GM18517 (cell line): ENCODE data around the gene SNCAIP.
A peak's percentile ranks its signal among the peaks of the same experiment; 100 is the strongest.

Experiments used
- ATAC-seq: cut with Tn5 transposase; IDR thresholded peaks from one replicate; pipeline ENCODE4 v1.9.1; 2021; ENCODE audit warnings: mild to moderate bottlenecking, moderate library complexity; ENCODE audit not compliant: unreplicated experiment

SNCAIP gene

GRCh38 chr5:122392224-122392623 lies 80.2 kb downstream of the SNCAIP start:
- ATAC-seq = no peak

GRCh38 chr5:122392824-122393223 lies 80.8 kb downstream of the SNCAIP start:
- no peak for ATAC-seq

GRCh38 chr5:122394284-122394930 lies 82.4 kb downstream of the SNCAIP start:
- no peak for ATAC-seq

- no peak for ATAC-seq
Observed at GRCh38 chr5:122398016-122398415, 86.0 kb downstream of the SNCAIP start.

GRCh38 chr5:122400341-122400740 lies 88.3 kb downstream of the SNCAIP start:
- no peak for ATAC-seq

GRCh38 chr5:122400938-122401337 lies 88.9 kb downstream of the SNCAIP start:
- no peak for ATAC-seq

DNA sequence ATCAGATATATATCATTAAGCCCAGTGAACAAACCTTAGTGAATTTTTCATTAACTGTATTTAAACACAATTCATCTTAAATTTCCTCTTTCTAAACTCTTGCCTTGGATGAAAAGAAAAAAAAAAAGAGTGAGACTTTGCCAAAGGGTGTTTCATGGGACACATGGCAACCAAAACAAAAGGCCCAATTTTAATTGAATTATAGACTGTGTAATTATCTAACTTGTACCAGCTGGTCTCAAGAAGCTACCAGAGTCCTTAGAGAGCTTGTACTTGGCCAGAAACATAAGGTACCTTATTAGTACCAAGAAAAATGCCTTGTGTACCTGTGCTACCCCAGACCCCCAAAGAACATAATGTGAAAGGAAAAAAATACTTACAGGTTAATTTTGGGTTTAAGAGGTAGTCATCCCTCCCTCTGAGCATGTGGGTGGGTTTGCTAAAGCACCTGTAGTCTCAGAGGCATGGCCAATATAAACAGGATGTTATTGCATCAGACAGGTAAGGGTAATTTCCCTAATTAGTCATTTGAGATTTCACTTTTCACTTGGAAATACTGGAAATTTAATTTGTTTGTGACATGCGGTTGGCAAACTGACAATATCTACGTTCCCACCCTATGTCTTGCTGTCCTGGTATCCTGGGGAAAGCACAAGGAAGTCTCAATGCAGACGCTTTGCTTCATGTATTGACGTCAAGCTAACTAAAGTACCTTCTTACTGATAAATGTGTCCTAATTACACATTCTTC lies 90.1 kb downstream of the SNCAIP start:
- ATAC-seq = no peak

- ATAC-seq = no peak
Observed at GRCh38 chr5:122402955-122403685, 91.1 kb downstream of the SNCAIP start.

GRCh38 chr5:122404018-122404417 lies 92.0 kb downstream of the SNCAIP start:
- ATAC-seq = no peak

DNA sequence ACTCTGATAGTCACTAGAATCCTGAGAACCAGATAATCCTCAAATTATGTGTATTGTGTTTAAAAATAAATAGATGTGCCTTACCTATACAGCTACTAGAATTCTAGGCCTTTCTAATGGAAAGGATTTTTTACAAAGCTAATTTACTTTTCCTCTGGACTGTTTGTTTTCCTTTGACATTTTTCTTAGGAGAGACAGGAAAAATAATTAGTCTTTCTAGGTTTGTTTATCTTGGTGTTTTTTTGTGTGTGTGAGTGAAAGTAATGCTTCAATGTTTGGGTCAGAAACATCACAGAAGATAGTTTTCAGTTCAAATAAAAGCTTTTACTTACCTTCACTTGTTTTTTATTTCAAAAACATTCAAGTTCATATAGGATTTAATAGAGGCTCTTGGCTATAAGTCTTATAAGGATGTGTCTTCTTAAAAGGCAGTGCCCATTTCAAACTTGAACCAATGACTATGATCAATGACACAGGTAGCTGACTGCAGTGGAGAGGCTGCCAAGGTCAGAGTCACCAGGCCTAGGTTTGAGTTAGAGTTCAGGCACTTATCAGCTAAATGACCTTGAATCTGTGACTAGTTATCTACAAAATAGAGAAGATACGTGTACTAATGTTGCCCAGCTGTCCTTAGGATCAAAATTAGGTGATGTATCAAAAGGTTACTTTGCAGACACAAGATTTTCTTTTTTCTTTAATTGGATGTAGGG lies 92.8 kb downstream of the SNCAIP start:
- ATAC-seq = no peak

DNA sequence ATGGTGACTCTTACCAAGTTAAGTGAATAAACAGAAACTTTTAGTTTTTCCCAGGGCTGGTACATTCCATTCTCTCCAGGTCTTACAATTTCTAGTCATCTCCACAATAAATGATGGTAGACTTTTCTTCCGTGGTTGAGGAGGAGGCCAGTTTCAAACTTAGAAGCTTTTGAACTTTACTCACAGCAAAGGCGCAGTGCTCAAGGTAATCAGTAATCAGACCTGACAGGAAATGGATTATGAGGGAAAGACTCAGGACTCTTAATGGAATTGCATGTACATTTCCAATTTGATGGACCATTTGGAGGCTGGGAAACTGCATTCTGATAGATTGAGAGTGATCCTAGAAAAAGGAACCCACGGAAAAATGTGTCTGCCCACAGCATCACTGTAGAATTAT lies 93.7 kb downstream of the SNCAIP start:
- ATAC-seq = no peak

GRCh38 chr5:122406181-122406580 lies 94.1 kb downstream of the SNCAIP start:
- ATAC-seq = no peak

DNA sequence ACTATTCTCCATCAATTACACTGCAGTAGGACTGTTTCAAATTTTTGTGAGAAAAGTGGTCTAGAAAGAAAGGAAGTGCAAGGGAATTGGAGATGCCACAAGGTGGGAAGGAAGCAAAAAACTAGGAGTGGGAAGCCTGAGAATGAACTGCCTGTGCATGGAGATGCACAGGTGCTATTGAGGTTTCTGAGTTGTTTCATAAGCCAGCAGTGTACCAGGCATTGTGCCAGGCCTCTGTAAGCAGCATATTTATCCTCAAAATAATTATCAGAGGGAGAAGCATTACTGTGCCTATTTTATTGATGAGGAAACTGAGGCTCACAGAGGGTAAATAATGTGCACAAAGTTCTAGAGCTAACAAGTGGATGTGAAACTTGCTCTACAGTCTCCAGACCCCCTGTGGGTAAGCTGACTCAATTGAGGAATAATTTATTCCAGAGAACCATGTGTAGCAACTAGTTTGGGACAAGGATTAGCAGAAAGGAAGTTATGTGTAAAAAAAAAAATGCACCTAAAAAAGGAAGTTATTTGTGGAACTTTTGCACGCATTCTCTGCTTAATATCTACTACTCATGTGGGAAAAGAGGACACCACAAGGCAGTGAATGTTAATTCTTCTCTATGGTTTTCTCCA lies 96.7 kb downstream of the SNCAIP start:
- ATAC-seq = no peak

DNA sequence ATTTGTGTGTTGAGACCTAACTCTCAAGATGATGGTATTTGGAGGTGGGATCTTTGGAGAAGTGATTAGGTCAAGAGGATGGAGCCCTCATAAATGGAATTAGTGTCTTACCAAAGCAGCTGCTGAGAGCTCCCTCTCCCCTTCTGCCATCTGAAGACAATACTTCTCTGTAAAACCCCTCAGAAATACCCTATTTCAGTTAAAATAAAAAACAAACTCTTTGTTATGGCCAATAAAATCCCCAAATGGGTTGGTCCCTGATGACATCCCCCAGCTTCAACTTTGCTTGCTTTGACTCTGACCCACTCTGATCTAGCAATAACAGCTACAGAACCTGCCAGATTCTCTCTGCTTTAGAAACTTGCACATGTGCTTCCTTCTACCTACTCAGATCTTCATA lies 100.9 kb downstream of the SNCAIP start:
- no peak for ATAC-seq

GRCh38 chr5:122413722-122414121 lies 101.7 kb downstream of the SNCAIP start:
- no peak for ATAC-seq

DNA sequence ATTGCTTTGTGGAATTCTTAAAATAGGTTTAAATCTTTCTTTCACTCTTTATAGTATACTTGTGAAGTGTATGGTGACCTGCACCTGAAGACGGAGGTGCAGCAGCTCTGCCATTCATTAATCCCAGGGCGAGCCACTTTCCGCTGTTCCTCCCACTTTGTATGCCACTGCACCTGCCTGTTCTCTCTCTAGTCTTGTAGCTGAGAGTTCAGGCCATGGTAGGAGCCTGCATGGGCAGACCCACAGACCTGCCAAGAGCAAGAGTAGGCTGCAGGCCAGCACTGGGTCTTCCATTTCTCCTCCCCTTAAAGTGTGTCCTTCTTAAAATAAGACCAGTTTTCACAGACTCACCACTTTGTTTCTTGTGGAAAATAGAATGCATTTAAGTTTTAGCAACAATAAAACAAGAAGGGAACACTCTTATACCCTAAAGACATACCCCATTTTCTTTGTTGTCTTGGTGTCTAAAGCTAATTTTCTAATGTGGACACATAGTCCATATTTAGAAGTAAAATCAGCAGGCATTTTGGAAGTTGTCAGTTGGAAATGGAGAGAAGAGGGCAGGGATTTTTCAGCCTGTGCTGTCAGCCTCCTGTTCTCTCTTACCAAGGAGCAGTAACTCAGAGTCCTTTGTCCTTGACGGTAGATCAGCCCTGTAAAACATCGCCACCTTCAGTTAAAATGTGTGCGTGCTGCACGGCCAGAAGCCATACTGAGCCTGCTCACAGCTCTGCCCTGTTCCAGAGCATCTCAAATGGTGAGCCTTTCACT lies 103.2 kb downstream of the SNCAIP start:
- ATAC-seq = peak; percentile 82

- no peak for ATAC-seq
Observed at GRCh38 chr5:122415801-122416120, 103.7 kb downstream of the SNCAIP start.

- ATAC-seq = no peak
Observed at GRCh38 chr5:122419142-122419894, 107.3 kb downstream of the SNCAIP start.

DNA sequence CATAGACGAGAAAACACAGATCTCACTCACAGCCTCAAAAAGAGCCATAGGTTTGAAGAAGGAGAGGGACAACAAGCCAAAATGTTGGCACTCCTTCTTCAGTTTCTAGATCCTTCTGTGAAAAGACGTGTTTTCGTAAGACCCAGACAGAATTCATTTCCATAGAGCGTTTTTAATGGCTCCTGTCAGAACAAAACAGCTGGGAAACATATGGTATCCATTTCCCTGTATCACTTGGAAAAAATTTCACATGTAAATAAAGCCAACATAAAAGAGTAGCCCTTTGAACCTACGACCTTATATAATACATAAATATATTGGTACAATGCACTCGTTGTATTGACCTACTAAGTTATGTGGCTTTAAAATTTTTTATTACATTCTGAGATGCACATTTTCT lies 108.1 kb downstream of the SNCAIP start:
- ATAC-seq = no peak
